Measurements from ENCODE around the gene GATD1.
A peak's percentile ranks its signal among the peaks of the same experiment; 100 is the strongest.

Gene GATD1

DNA sequence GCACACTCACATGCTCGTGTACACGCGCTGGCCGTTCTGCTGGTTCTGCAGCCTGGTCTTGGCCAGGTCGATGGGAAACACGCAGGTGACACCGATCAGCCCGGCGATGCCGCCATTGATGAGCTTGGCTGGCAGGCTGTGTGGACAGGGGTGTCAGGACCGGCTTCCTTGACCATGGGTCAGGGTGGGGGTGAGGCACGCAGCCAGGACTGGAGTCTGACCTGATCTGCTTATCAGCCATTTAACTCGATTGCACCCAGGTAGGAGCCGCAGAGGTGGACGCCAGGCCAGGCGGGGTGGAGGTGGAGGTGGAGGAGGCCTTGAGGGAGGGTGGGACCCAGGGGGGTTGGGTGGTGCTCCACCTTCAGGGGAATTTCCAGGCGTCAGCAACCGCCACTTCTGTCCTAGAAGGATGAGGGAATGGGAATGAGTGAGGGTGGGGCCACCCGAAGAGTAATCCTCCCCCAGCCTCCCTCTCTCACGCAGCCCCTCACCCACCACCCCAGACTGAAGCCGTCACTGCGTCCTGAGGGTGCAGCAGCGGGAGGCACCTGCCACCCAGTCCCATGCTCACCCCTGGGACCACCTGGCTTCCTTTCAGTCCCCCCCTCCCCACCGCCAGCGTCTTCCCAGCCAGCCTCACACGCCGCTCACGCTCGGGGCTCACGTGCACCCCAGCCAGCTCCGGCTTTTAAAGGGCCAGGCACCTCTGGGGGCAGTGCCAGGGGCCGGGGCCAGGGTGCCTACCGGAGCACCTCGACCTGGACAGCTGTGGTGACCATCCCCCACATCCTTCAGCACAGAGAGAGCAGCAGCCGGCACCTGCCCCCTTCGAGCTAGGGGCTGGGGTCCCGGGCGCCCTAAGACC lies 17.7 kb upstream of the GATD1 start:
- no peak for DNase-seq

DNA sequence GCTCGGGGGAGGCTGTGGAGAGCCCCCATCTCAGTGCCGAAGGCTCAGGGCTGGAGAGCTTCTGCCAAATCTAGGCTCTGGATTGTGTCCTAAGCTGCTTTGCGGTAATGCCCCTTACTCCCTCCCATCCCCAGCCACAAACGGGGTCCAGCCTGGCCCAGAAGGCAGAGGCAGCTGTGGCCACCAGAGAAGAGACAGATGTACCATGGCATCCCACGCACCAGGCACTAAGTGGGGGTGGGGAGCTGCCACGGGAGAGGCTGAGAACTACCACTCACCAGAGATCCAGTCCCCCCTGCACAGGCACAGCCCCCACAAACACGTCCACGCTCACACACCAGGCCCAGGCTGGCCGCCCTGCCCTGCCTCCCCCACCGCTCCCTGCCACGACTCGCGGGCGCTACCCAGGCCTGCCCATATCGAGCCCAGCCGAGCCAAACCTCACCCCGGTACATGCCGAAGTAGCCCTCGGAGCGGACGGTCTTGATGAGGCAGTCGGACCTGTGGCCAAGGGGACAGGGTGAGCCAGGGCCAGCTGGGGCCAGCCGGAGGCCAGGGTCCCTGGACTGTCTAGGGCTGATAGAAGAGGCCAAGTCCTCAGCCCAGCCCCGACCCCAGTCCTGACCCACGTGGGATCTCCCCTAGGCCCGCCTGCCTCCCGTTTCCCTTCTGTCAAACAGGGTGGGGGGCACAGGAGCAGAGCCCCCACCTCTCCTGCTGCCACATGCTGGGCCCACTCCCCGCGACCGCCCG lies 16.9 kb upstream of the GATD1 start:
- DNase-seq = no peak

DNA sequence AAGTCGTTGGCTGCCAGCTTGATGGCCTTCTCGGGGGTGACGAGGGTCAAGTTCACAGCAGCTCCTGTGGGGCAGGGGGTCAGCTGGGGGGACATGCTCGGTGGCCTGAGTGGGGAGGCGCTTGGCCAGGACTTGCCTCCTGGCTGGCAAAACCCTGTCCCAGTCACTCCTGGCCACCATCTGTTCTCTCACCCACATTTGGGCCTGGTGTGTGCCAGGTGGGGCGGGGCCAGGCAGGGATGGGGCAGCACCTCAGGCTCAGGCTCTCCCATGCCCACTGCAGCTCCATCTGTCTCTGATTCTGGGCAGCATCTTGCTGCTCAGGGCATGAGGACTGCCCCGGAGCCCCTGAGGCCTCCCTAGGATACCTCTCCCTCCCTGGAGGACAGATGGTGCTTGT lies 16.3 kb upstream of the GATD1 start:
- DNase-seq = no peak

DNA sequence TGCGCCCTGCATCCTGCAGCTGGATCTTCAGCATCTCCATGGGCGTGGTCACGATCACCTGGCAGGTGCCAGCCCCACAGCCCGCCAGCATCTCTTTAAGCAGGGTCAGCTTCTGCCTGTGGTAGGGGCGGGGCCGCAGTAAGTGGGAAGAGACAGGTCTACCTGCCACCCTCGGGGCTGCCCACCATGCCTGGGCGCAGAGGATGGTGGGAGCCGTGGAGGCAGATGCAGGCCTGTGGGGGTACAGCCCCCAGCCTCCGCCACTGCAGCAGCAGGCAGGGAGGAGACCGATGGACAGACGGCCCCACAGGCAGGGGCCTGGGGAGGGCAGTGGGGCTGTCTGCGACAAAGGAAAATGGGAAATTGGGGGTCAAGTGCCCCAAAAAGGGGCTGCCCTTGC lies 15.6 kb upstream of the GATD1 start:
- DNase-seq = no peak

DNA sequence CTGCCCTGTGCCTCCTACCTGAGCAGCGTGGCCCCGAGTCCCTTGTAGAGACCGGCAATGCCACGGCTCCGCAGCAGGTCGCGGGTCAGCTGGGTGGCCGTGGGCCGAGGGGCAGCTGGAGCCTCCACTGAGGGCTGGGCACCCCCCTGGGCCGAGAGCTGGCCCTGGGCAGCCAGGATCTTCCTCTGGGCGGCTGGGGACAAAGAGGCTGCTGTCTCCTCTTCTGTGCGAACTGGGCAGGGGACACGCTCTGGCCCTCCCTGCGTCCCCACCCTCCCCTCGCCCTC lies 15.2 kb upstream of the GATD1 start:
- DNase-seq = no peak

DNA sequence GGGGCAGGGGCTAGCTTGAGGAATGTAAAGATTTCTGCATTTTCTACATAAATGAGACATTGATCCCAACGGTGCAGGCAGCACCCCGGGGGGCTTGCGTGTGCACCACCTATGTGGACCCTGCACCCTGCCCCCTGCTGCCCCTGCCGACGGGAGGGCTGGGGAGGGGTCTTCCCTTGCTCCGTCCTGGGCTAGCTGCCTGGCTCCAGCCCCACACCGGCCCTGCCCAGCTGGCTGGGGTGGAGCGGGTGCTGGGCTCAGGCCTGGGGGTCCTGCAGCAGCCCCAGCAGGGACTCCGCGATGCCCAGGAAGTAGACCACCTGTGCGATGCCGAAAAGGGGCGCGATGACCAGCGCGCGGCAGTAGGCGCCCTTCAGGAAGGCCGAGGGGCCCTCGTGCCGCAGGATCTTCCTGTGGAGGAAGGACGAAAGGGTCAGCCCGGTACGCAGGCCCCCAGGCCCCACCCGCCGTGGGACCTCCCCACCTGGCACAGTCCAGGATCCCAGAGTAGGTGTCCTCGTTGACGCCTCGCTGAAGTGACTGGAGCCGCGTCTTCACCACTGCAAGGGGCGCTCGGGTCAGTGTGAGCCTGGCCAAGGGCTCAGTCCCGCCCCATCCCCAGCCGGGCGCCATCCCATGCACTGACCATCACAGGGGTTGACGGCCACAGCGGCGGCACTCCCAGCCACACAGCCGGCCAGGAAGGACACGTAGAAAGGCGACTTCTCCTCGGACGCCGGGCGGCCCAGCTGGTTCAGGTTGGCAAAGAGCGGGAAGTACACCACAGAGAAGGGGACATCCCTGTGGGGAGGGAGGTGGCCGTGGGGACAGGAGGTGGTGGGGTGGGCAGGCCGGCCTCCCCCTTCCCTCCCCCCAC lies 14.6 kb upstream of the GATD1 start:
- DNase-seq = no peak

DNA sequence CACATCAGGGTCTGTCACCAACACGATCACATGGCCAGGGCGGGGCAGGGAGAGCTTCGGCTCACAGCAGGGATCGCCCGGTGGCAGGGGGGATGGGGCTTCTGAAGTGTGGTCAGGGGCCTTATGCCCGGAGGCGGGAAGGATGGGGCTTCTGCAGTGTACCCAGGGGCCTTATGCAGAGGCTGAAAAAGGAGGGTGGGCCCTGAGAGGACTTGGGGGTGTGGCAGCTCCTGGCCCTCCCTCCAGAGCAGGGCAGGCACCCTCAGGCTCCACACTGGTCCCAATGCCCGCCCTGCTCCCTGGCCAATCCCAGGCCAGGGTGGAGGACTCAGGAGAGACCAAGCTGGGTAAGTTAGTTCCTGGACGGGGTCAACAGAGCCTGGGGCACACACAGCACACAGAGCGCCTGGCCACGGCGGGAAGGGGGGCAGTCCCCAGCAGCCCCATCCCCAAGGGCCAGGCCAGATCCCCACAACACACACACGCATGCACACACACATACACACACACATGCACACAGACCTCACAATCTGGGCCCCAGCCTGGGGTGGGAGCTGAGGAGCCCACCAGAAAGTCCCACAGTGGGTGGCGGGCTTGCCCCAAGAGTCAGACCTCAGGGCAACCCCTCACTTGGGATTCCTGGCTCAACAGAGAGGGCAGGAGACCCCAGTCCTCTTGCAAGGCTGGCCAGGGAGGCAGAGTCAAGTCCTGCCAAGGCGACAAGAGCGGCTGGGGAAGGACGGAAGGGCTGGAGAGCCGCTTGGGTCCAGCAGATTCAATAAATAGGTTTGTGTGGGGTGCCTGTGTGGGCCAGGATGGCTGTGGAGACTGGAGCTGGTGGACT lies 13.7 kb upstream of the GATD1 start:
- no peak for DNase-seq

DNA sequence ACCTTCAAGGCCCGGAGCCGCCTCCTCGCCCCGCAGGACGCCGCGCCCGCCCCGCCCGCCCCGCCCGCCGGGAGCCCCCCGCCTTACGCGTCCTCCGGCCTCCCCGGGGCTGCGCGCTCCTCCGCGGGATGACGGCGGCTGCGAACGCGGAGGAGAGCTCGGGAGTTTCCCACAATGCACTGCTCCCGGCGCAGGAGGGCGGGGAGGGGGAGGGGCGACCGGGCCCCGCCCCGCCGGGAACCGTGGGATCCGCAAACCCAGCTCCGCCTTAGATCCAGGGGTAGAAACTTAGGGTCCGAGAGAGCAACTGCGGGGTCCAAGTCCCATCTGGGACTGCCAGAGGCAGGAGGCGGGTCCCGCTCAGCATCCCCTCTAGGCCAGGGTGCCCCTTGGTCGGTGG lies 12.7 kb upstream of the GATD1 start, which contains the start of gene CEND1:
CEND1 (minus strand) TSS at position 148 of the 400 bp plus-strand sequence. CDS start 1,514 bp downstream, outside the sequence.
- peak; percentile 14 for DNase-seq

DNA sequence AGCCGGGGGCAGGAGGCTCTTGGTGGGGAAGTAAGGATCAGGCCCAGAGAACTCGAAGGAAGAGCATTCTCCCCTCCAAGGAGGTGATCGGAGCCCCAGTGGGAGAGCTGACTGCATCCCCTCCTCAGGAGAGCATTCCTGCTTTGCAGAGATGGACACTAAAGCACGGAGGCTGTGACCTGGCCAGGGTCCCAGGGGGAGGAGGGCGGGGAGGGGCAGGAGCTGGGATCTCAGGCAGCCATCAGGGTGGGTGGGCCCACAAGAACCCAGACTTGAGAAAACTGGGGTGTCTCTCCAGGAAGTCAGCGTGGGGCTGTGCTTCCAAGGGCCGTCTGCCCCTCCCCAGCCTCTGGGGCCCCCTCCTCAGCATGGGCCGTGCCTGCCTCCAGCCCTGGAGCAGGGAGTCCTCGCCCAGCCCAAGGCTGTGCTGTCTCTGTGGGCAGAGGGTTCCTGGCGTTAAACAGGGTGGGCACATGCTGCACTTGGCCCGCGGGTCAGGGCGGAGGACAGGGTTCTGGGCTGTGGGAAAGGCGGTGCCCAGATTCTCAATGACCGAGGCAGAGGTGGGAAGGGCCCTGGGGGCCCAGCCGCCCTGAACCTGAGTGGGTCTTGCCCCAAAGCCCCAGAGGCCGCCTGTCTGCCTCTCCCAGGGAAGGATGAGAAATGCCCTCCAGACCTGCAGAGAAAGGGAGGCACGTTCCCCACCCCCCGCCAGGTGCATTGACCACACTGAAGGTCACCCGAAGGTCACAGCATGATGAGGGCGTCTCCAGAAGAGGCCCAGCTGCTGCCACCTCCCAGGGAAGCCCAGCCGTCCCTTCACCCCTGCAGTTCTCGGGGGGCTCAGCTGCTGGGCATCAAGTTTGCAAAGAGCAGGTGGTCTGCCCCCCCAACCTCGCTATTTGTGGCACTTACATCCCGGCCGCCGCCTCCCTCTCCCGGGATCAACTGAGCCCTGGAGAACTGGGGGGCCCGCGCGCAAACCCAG lies 12.0 kb upstream of the GATD1 start:
- no peak for DNase-seq

DNA sequence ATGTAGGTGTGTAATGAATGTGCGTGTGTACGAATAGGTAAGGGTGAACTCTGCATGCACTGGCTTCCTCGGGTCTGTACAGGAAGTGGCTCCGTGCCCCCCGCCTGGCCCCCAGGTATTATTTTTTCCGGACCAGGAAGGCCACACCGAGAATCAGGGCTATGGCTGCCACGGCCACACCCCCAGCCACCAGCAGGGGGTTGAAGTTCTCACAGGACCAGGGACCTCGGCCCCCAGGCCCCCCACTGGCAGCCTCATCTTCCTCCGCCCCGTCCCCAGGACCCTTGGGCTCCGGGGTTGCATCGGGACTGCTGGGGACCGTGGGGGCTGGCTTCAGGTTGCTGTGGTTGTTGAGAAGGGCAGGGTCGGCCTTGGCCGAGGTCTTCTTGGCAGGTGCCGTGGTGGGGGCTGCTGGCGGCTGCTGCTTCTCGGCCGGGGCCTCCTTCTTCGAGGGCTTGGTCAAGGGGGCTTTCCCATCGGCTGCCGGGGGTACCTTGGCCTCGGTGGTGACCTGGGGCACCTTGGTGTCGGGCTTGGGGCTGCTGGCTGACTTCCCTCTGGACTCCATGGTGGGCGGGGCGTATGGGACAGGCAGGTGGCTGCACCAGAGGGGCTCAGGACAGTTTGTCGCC lies 10.8 kb upstream of the GATD1 start:
- DNase-seq = no peak

DNA sequence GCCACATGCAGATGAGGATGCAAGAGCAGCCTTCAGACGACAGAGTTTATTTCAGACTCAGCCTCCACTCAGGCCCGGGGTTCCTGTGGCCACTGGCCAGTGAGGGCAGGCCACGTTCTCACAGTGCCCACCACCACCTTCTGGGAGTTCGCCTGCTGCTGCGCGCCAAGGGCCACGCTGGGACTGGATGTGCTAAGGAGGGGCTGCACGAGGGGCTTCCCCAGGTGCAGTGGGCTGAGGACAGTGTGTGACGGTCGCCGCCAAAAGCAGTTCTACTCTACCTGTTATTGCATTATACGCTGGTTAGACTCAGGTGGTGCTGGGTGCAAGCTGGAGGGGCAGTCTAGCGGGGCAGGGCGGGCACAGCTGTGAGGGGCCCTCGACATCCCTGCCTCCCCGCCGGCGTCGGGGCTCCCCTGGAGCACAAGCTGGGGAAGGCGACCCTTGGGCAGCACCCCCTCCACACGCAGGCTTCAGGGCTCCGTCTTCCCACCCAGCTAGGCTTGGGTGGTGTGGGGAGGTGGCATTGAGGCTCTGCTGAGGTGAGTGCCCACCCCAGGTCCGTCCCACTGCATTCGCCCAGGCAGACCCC lies 9.9 kb upstream of the GATD1 start:
- DNase-seq = no peak

DNA sequence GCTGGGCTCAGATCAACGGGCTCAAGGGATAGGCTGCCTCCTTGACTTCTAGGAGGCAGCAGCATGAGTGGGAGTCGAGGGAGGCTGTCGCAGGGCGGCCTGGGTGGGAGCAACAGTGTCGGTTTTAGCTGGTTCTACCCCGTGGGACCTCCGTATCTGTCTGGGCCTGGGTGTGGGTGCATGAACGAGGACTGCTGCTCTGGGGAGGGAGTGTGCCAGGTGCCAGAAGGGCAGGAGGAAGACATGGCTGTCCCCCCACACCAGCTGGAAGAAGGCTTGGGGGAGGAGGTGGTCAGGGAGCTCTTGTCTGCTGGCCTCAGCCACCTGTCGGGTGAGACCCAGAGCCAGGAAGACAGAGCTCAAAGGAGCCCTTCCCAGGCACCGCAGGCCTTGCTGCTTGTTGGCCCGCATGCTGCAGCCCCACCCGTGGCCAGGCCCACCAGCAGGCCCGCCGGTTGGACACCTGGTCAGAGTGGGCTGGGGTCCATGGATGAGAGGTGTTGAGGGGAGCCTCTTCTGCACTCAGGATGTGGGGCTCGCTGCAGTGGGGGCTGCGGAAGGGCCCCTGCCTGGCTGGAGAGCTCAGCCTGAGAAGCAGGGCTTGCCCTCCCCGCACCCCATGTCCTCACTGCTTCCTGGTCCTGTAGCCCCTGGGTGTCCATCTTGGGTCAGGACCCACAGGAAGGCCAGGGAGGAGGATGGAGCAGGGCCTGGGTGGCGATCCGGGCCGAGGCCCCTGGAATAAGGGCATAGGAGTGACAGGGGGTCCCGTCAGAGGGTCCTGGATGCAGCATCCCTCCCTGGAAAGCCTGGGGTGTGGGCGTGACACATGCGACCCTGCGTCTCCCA lies 9.2 kb upstream of the GATD1 start:
- no peak for DNase-seq

DNA sequence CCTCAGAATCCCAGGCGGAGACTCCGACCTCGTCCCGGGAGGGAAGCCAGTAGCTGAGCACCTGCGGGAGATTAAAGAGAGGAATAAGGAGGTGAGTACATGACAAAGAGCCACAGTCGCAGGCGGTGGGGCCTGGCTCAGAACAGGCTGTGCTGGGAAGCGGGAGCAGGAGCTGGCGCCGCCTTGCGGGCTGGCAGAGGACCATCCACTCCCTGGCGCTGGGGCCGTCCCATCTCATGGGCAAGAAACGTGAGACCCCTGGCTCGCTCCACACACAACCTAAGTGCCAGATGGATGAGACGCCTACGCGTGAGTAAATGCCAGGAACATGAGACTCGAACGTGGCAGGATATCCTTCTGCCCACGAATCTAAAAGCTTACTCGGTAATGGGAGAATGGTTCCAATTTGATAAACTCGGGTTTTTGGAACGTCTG lies 6.3 kb upstream of the GATD1 start:
- DNase-seq = no peak

DNA sequence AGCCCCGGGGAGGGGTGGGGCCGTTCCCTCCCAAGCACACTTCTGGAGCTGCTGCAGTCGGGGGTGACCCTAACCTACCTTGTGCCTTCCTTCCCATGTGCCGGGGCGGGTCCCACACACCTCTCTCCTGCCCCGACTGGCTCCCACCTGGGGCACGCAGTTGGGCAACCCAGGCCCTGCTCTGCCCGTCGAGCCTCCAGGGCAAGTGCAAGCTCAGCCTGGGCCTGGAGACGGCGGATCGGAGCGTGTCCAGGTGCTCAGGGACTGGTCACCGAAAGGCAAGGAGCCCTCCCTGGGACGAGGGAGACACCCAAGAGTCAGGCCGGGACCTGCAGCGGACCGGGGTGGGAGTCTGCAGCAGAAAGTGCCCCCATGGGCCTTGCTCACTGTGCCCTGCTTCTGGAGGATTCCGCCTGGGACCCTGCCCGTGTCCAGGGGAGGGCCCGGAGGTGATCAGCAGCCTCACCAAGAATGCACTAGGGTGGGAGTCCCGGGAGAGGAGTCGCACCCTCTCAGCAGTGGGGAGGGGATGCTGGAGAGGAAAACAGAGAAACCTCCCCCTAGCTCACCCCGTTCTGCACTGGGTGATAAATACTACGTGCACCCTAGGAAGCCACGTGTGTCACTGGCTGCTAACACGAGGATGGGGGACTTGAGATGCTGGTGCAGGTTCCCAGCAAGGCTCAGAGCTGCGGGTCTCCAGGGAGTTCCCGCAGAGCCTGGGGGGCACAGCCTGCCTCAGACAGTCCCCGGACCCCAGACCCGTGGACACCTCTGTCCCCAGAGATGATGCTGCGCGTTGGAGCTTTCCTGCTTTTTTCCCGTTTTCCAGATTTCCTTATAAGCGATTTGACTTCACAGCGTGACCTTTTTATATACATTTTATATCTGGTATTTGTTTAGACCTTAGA lies 5.2 kb upstream of the GATD1 start:
- DNase-seq = no peak

DNA sequence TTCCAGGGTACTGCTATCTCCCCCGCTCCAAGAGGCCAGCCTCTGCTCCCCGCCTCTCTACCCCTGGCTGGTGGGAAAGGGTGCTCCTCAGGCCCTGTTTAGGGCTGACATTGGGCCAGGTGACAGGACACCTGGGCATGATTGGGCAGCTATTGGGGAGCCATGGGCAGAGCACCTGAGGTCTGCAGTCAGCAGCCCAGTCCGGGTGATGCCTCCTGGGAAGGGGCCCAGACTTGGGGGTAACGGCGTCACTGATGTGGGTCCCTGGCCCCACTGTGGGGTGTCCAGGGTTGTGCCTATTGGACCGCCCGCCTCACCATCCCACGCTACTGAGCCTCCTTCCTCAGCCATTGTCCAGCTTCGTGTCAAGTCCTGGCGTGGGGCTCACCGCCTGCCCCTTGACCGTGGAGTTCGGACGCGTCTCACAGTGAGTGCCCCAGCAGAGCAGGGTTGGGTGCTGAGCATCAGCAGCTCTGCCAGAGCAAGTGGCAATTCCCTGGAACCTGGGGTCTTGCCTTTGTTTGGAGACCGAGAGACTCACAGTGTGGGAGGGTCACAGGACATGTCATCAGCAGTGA lies 2.8 kb upstream of the GATD1 start:
- no peak for DNase-seq

DNA sequence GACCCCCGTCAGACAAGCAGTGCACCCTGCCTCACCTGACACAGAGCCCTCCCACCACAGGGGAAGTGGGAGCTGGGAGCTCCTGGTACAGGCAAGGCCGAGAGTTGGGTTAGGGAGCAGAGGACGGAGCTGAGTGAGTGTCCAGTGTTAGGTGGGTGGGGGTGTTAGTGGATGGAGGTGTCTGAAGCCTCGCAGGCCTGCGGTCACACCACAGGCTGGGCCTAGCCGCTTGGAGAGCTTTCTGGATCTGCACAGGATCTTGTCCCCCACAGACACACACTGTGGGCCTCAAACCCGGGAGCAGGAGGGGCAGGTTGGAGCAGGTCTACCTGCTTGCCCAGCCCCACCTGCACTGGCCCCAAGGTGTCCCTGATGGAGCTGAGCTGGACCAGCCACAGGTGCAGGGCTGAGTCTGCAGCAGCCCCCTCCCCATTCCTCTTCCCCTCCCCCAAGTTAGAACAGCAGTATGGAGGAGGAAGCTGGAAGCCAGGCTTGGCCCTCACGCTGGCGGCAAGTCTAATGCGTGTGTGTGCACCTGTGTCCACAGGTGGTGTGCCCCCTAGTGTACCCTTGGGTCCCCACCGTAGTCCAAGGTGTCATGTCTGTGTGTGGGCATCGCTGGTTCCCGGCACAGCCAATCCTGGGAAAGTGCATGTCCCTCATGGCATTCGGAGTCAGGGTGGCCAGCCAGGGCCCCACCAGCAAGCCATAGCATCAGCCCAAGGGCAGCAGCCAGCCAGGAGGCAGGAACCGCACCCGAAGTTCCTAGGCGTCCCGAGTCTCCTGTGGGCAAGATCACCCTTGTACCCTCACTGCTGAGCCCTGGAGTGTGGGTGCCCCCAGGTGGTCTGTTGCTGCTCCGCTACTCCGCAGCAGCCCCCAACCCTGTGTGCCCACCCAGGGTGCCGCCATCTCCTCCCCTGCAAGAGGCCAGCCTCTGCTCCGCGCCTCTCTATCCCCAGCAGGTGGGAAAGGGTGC lies 2.0 kb upstream of the GATD1 start:
- no peak for DNase-seq

Measured in CD4-positive, alpha-beta T cell treated with Interleukin-4 for 4 hours (primary cell).